DMS53 treated with DMSO at 0.1 percent for 48 hours (cell line): ENCODE data around the gene CHST7.

Experiments used
- DNase-seq: peaks from one replicate; lab custom pipeline; 2025; ENCODE audit not compliant: unreplicated experiment; lab: John Stamatoyannopoulos, UW

Gene CHST7

DNA sequence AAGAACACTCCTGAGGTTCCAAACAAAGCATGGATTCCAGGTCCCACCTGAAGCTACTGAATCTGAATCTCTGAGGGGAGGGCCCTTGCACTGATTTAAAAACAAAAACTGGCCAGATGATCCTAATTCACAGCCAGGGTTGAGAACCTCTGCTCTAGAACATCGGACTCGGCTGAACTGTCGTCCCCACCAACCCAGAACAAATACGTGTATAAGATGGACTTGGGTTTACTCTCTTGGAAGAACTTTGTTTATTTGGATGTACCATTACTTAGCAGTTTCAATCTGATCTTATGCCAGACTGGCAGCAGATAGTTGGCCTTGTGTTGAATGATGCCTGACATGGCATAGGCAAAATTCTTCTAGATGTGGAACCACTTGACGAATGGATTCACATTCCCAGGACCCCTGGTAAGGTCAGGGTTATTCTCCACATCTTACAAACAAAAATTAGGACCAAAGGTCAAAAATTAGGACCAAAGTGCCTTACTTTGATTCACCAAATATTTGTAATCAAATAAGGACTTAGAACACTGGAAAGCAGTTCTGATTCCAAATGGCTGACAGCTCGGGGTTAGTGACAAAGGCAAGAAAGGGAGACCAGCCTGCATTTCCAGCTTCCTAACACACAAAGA, 29.0 kb downstream of the CHST7 start:
- DNase-seq, result no peak

DNA sequence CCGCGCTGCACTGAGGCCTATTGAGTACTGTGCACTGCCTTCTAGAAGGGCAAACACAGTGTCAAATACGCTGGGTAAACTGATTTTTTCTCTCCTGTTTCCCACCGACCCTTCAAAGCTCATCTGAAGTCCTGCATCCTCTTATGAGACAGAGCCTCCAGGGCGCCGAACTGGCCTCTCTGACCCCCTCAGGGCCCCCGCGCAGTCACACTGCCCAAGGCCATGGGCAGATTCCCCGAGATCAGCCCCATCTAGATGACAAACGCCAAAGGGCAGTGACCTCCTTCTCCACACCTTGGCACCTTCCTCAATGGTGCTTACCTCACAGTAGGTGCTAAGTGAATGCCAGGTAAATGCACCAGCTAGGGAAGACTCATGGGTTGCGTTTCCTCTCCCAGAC, 34.4 kb downstream of the CHST7 start:
- no peak for DNase-seq

DNA sequence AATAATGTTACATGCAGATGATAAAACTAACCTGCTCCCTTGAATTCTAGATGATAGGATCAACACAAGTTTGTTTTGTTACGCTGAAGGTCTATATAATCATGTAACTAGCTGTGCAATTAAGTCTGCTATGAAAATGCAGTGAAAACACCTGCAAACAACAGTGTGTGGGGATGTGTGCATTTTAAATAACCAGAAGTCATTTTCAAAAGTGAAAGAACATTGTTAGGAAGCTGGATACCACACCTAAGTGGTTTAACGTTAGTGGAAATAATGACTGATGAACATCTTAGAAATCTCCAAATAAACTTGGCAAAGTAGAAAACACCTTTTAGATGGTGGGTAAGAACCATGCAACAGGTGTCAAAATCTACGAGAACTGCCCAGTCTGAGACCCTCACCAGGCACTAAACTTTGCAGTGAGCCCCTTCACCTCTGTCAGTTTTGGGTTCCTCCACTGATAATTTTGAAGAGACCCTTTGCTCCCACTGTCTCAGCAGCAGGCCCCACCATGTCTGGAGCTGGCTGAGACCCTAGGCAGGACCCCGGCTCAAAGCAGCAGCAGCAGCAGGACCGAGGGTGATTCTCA, 36.6 kb downstream of the CHST7 start:
- DNase-seq, result no peak

DNA sequence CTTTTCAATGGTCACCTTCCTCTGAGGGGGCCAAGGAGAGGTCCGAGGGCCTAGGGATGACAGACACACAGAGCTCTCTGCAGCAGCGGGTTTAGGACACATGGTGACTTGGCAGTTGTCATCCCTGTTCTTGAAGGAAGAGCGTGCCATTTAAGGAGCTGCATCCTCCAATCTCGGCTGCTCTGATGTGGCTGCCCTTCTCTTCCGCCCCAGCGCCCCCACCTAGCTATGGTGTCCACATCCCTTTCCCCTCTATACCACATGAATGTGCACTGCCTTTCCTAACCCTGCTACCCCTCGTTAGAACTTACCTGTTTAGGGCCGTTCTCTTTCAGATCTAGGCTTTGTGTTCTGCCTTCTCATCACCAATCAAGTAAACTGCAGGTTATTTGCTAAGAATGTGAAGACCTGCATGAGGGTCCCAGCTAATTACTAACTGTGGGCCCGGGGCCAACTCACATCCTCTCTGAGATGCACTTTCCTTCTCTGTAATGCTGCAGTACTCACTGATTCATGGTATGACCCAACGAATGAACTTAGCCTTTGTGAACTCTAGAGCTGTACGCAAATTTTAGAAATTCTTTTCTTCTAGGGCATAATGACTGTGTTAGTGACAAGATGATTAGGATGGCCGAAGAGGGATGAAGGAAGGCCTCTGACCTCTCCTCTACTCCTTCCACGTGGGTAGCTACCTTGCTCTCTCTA, 38.2 kb downstream of the CHST7 start:
- DNase-seq, result no peak

DNA sequence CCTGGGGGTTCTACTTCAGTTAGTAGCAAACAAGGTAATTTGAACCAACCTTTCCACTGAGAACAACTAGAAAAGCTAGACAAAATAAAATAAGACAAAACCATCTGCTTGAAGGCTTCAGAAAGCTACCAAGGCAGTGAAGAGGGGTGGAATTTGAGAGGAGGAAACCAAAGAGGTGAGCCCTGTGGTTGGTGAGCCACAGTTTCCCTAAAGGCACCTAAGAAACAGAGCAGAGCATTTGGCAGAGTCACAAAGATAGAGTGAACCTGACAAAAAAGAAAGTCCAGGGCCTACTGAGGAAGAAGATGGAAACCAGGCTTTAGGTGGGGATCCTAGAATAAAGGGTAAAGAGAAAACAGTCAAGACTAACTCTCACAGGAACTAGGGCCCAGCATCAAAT, 44.3 kb downstream of the CHST7 start:
- no peak for DNase-seq

DNA sequence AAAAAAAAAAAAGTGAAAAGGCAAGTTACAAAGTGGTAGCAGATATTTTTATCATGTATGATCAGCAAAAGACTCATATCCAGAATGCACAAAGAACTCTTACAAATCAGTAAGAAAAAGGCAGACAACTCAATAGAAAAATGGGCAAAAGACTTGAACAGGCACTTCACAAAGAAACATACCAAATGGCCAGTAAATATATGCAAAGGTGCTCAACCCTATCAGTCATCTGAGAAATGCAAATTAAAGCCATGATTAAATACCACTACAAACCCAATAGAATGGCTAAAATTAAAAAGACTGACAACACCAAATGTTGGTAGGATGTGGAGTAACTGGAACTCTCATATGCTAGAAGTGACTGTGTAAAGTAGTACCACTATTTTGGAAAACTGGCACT, 45.4 kb downstream of the CHST7 start:
- DNase-seq, result no peak

DNA sequence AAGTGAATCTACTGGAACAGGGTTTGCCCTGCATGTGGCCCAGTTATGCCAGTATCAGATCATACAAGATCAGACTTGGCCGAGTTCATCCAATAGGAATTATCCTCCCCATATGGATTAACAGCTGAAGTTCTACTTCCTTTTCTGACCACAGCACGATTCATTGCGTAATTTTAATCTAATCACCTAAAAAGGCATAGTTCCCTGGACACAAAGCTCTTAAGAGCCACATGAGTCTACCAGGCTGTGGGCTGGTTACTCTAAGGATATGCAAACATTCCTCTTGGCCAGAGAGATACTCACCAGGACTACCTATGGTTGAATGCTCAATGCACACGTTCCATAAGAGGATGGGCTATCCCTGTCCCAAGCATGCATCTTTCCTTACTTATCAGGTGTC, 46.9 kb downstream of the CHST7 start:
- no peak for DNase-seq

DNA sequence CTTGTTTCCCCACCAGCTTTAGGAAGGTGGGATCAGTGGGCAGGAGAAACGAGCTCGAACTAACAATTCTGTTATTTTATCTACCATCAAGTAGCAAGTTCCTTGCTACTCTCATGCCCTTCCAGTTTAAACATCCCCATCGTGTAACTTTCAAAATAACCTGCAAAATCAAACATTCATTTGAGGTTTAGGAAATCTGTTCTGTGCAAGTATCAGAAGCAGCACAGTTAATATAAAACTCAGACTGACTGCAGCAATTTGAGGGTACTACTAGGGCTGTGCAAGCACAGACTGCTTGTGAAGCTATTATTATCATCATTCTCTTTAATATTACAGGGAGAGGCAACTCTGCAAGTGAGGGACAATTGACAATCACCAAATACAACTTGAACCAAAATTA, 48.0 kb downstream of the CHST7 start:
- DNase-seq, result no peak

DNA sequence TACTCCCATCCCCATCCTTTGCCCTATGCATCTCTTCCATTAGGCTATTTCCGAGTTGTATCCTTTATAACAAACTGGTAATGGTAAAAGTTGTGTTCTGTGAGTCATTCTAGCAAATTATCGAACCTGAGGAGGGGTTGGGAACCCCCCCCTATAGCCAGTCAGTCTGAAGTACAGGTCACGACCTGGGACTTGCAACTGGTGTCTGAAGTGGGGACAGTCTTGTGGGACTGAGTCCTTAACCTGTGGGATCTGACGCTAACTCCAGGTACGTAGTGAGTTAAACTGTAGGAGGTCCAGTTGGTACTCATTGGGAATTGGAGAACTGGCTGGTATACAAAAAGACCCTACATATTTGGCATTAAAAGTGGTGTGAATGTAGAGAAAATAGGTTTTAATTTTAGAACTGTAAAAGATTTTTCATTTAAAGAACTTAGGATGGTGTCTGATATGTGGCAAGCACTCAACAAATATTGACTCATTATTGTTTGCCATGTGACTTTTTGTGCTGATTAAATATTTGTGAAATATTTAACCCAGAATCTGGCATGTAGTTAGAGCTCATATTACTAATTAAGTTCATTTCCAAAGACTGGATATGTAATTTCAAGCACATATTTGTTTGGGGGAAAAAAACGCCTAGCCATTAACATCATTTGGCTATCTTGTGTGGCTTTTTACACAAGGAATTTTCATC, 50.7 kb downstream of the CHST7 start:
- no peak for DNase-seq

DNA sequence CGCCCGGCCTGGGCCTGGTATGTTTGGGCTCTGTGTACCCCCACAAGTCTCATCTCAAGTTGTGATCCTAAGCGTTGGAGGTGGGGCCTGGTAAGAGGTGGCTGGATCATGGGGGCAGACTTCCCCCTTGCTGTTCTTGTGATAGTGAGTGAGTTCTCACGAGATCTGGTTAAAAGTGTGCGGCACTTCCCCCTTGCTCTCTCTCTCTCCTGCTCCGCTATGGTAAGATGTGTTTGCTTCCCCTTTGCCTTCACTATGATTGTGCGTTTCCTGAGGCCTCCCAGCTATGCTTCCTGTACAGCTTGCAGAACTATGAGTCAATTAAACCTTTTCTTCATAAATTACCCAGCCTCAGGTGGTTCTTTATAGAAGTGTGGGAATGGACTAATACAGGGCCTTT, 53.0 kb downstream of the CHST7 start:
- no peak for DNase-seq

DNA sequence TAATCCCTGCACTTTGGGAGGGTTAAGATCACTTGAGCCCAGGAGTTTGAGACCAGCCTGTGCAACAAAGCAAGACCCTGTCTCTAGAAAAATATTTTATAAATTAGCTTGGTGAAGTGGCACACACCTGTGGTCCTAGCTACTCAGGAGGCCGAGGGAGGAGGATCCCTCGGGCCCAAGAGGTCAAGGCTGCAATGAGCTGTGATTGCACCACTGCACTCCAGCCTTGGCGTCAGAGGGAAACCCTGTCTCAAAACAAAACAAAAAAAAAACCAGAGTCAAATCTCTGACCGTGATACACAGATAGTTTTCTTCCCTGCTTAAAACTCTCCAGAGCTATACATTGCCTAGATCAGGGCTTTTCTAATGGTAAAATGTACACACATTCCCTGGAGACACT, 53.5 kb downstream of the CHST7 start:
- no peak for DNase-seq

DNA sequence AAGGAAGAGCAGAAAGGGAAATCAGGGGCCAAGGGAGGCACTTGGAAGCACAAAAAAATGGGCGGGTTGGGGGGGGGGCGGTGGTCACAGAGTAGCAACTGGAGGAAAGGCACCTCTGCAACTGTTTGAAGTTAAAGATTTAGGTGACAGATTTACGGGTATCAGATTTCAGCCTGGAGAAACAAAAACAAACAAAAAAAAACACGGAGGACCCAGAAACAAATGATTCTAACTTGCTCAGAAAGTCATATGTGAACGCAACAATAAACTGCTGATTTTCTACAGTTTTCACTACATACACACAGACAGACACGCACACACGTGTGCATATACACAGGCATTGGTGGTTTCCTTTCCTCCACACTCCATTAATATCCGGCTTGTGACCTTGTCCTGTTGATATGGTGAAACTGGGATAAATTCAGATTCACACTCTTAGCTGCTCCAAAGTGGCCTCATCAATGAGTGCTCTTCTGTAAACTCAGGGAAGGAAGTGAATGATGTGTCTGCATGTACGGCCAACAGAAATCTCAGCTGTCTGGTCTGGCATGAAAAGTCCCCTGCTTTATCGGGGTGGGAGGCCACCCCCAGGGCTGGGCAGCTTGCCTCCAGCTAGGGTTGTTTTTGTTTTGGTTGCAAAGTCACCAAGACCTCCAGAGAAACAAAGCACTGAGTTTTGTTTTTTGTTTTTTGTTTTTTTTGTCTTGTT, 54.3 kb downstream of the CHST7 start:
- DNase-seq, result no peak

DNA sequence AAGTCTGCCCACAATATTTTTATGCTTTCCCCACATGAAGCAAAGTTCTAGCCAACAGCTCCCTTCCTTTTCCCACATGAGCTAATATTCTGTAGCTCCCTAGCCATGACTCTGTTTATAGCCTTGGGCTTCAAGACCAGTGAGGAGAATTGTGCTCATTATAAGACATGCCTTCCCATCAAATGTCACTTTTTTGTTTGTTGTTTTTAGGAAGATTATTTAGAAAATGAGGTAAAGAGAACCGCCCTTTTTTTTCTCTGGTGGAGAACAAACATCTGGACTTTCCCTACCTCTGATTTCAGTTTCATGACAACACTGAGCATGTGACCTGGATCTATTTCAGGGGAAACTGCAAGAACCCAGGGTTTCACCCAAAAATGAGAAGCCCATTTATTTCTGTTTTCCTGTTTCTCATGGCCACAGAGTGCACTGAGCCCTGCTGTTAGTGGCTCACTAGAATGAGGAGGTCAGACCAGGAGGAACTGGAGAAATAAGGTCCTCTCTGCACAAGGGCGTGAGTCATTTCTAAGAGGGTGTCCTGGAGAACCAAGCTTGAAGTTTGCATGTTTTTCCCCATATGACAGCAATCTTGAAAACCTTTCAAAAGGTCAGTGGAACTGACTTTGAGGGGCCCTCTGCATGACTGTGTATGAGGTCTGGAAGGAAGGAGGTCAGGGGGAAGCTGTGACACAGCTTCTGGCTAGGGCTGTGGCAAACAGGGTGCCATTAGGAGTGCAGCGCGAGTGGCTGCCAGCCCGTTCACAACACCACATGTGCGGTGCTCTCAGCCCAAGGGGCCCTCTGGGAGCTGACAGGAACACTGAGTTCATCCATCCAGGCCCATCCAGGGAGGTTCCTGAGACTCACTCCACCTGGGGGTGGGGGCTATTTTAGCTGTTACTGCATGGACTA, 55.2 kb downstream of the CHST7 start:
- no peak for DNase-seq

DNA sequence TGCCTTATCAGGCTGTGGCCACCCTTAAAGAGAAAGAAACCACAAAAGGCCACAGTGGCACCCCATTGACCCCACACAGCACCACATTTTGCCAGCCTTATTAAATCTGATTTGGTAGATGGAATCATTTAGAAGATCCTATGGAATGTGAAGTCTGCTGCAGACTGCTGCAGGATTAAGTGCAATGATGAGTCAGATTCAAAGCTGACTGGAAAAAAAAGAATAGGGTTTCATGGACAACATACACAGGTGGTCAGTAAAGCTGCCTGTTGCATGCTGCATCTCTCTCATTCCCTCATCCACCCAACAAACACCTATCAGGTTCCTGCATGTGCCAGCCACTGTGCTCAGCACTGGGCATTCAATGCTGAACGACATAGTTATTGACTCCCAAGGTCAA, 56.6 kb downstream of the CHST7 start:
- no peak for DNase-seq

DNA sequence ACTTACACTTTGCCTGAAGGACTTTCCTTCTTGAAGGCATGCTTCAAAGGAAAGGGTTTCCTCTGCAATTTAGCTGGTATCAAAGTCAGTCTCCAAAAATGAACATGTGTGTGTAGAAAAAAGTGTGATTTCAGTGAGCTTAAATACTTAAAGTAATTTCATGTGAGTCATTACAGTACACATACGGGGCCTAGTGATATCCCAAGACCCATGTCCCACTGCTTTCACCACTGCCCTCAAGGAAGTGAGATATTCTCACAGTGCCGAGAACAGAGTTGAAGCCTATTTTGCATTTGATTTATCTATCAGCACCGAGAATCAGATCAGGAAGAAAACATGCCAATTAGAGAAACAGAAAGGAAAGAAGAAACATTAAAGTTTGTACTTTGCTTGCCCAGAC, 61.0 kb downstream of the CHST7 start:
- DNase-seq, result no peak

DNA sequence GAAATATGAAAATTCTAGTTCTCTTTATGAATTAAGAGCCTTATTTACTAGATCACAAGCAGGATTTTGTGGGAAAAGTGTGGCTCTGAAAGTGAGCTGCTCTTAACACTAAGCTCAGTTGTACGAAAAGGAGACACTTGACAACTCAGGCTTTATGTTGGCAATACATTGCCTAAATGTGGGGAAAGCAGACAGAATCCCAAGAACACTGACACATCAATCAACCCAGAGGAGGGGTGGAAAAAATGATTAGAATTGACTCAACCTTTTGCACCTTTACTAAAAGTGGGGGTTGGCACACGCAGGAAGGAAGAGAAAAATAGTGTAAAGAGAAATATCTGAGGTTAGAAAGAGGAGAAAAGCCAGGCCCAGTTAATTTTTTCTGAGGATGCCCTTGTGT, 61.6 kb downstream of the CHST7 start:
- DNase-seq, result no peak

DNA sequence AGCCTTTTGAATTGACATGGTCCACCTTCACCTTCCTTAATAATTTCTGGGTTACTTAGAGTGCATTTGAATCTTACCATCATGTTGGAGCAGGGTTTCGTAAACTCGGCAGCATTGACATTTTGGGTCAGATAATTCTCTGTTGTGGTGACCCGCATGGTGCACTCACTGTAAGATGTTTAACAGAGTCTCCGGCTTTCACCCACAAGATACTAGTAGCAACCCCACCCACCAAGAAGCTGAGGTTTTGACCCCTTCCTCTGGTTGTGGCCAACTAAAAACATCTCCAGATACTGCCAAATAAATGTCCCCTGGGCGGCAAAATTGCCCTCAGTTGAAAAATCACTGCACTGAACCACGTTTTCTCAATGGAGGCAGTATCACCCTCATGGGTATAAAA, 62.7 kb downstream of the CHST7 start:
- DNase-seq, result no peak

DNA sequence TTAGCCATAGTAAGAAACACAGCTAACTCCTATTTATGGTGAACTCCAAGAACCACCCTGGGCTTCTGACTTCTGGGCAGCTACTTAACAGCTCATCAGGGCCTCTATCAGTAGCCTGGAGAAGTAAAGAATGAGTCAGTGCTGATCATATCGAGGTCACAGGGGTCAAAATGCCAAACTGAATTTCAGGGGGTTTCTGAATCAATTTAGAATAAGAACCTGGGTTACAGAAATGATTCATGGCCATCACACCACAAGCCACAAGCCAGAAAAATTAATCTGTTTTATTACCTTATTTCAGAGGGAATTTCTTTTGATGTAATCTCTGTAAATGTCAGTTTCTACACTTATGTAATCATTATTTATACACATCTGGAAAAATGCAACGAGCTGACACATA, 64.4 kb downstream of the CHST7 start:
- no peak for DNase-seq

DNA sequence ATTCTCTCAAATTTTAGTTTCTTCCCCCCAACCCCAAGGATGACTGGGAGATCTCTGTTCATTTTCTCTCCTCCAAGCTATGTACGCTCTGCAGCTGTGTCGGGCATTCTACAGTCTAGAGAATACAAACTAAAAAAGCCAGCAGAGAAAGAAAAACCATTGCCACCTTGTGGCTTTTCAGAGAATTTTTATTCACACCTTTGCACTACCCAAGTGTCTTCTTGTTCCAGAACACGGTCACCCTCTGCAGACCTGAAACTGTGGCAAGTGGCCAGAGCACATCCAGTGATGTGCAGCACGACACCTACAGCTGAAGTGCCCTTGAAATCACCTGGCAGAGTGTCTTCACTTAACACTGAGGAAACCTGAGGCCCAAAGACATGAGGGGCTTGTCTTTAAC, 68.6 kb downstream of the CHST7 start:
- peak; percentile 41 for DNase-seq

DNA sequence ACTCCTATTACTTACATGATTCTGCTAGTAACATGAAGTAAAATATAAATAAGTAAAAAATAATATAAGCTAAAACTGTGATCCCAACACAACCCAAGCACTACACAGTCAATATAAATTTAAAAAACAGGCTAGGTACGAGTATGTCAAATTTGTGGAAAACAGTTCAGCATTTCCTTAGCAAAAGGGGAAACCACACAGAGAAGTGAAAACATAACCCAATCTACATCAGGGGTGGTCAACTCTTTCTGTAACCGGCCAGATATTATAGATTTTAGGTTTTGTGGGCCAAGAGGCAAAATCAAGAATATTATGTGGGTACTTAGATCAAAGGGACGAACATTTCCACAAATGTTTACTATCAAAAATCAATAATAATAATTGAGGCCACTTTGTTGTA, 70.1 kb downstream of the CHST7 start:
- no peak for DNase-seq

DNA sequence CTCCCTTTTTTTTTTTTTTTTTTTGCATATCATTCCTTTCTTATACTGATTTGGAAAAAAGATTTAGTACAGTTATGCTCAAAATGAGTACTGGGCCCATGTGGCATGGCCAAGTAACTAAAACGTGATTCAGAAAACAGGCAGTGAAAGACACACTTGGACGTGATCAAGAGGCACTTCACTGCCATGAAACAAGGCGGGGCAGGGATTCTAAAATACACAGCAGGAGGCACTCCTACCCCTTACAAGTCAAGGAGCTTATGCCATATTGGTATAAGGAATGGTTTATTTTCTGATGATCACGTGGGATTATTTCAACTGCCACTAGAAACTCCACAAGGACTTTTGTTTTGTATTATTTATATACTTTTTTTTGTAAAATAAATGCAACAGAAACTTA, 72.0 kb downstream of the CHST7 start:
- no peak for DNase-seq
